Umbilical cord (tissue), 2 donors: Measurements from ENCODE around the gene TMEM11. TPM values are rescaled to one million over a fixed set of nuclear protein-coding genes. Genes with fewer than 3 reads are reported as not detected.
A peak's percentile ranks its signal among the peaks of the same experiment; 100 is the strongest.

ENCODE experiments used
- DNase-seq: peaks from one replicate; pipeline ENCODE4 v3.0.0-alpha.2; 2015; ENCODE audit warnings: low spot score
- total RNA-seq: library from RNA; depleted of rRNA; stranded (reverse); fragments of >200 nt; gene quantifications from one replicate; pipeline ENCODE4 v1.2.3, GENCODE V29; 2014; ENCODE audit warnings: low replicate concordance; ENCODE audit not compliant: insufficient read depth

TMEM11 gene
- 15.4 TPM for total RNA-seq

GRCh38 chr17:21214015-21214776 is at the start of gene TMEM11:
Gene TMEM11, minus strand, starts transcription at chr17:21214161. Its CDS starts 9 bp downstream, at chr17:21214152.
- DNase-seq: peak; percentile 98

DNA sequence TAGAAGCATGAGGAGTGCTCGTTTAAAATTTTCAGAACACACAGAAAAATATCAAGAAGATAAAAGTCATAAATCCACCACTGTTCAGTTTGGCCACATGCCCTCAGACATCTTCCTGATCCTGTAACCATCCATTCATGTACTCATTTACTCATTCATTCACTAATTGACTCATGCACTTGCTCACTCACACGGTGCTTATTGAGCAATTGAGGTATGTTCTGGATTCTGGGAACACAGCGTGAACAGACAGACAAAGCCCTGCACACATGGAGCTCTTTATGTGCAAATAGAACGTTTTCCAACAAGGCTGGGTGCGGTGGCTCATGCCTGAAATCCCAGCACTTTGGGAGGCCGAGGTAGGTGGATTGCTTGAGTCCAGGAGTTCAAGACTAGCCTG is 49.4 kb upstream of the TMEM11 start:
- no peak for DNase-seq

- no peak for DNase-seq
Measured at GRCh38 chr17:21262259-21262993, 48.5 kb upstream of the TMEM11 start.

DNA sequence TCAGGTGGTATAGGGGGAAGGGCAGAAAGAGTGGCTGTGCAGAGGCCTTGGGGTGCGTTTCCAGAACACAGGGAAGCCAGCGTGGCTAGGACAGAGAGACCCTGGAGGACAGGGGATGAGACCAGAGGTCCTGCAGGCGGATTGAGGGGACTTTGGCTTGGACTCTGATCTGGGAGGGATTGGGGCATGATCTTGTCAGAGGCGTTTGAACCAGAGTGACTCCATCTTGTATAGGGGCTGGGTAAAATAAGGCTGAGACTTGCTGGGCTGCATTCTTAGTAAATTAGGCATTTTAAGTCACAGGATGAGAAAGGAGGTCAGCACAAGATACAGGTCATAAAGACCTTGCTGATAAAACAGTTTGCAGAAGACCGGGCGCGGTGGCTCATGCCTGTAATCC is 44.6 kb upstream of the TMEM11 start:
- no peak for DNase-seq

GRCh38 chr17:21253646-21254441 is 39.9 kb upstream of the TMEM11 start:
- no peak for DNase-seq

GRCh38 chr17:21252796-21253645 is 39.1 kb upstream of the TMEM11 start, which contains the start of gene NATD1:
Gene NATD1, minus strand, starts transcription at chr17:21253410. Its CDS starts 146 bp downstream, at chr17:21253264.
- DNase-seq: peak; percentile 87

- DNase-seq: no peak
Measured at GRCh38 chr17:21252289-21252795, 38.4 kb upstream of the TMEM11 start.

GRCh38 chr17:21251337-21252010 is 37.5 kb upstream of the TMEM11 start:
- no peak for DNase-seq

GRCh38 chr17:21250854-21251253 is 36.9 kb upstream of the TMEM11 start:
- no peak for DNase-seq

- DNase-seq: no peak
Measured at GRCh38 chr17:21249920-21250703, 36.2 kb upstream of the TMEM11 start.

DNA sequence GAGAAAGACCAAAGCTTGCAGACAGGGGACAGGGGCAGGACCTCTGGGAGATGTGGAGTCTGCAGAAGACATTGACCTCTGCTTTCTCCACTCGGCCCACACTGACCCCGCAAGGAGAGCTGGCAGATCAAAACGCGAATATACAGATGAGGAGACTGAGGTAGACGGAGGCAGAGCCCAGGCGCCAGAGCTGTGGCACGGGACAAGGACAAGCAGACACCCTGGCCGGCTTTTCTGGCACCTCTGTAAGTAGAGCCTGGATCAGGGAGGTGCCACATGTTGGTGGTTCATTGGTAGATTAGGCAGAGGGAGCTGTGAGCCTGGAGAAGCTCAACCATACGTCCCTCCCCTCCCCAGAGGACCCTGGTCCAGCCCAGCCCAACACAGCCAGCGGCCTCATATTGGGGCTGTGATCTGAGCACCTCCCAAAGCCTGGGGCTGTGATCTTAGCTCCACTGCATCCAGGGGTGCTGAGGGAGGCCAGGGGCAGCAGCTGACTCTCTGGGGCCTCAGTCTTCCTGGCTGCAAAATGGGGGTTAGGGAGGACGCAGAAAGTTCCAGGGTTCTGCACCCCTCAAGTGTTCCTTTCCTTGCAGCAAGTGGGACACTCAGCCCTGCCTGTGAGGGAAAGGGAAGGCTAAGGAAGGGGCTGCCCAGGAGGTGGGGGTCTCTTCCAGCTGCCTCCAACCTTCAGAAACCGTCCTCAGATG is 35.3 kb upstream of the TMEM11 start:
- DNase-seq: no peak

DNA sequence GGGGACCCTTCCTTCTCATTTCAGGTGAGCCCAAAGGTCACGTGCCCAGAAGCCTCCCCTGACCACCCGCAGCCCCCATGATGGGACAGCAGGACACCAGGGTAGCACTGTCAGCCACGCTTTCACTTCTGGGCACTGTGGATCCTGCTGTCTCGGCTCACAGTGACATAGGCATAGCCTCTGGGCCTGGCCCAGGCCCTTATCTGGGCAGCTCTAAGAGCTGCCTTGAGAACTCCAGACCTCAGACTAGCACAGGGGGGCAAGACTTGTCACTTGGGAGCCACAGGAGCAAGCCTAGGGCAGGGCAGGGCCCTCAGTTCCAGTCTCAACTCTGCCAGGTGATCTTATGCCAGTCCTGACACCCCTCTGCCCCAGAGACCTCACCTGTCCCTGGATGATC is 34.5 kb upstream of the TMEM11 start:
- no peak for DNase-seq

DNA sequence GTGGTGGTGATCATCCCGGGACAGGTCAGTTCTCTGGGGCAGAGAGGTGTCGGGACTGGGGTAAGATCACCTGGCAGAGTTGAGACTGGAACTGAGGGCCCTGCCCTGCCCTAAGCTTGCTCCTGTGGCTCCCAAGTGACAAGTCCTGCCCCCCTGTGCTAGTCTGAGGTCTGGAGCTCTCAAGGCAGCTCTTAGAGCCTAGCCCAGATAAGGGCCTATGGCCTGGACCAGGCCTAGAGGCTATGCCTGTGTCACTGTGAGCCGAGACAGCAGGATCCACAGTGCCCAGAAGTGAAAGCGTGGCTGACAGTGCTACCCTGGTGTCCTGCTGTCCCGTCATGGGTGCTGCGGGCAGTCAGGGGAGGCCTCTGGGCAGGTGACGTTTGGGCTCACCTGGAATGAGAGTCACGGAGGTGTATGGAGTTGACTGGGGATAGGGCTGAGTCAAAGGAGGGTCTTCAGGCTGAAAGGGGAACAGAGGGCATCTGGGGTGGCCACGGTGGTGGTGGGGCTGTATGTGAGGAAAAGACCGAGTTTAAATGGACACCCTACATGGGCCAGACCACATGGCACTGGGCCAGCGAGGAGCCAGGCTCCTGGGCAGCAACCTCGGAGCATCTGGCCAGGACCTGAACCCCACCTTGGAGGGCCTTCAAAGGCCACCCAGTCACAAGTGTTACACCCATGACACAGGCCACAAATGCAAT is 33.7 kb upstream of the TMEM11 start:
- DNase-seq: no peak

- DNase-seq: no peak
Measured at GRCh38 chr17:21246698-21247097, 32.7 kb upstream of the TMEM11 start.

- no peak for DNase-seq
Measured at GRCh38 chr17:21245639-21246084, 31.7 kb upstream of the TMEM11 start.

- DNase-seq: no peak
Measured at GRCh38 chr17:21243516-21244303, 29.7 kb upstream of the TMEM11 start.
